Body of pancreas (tissue), 4 donors: Measurements from ENCODE around the gene PCDH8.

Experiments
- POLR2A ChIP-seq, 3 donors: fragments of 450-650 bp; IDR thresholded peaks; one replicate each; pipeline ENCODE4 v1.6.1; 2016; ENCODE audit warnings: antibody characterized with exemption in 3 of 3, mild to moderate bottlenecking in 2 of 3
- TF ChIP-seq, protein P1 (sequence below), 7 experiments: fragments of 450-650 bp in 4 of 7; fragments of 200-600 bp in 3 of 7; sonication (generic) in 3 of 7; IDR thresholded peaks; one replicate each; pipeline ENCODE4 v1.5.1; 2016 to 2019; ENCODE audit warnings: antibody characterized with exemption in 7 of 7

DNA sequence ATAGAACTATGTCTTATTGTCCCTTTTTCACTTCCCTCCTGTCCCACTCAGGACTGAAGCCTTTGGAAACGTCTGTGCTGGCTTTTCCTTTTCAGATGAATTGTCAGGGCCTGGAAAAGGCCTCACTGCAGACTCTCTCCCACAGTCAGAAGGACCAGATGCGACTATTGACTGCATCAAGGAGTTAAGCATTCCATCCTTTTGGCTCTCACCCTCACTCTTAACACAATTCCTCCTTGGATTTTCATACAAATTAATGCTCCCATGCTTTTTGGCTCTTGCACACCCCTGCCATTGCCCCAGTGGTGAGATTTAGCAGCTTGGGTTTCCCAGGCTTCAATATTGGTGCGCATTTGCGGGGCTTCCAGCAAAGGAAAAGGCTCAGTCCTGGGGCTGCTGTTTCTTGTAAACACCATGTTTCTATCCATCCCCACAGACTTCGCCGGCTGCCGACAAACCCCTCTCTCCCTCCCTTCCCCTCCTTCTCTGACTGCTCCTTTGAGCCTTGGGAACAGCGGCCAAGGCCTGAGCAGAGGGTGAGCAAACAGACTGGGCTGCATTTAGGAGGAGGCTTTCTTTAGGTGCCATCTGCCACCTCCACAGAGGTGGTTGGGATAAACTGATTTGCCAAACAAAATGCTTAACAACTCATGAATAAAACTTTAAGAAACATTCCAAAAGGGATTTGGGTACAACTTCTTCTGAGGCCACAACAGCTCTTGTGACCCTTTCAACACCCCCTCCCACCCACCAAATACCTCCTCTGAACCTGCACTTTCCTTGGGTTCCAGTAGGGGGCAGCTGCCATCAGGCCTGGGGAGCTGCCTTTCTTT, 48.6 kb upstream of the PCDH8 start:
- TF ChIP-seq, protein P1, sequence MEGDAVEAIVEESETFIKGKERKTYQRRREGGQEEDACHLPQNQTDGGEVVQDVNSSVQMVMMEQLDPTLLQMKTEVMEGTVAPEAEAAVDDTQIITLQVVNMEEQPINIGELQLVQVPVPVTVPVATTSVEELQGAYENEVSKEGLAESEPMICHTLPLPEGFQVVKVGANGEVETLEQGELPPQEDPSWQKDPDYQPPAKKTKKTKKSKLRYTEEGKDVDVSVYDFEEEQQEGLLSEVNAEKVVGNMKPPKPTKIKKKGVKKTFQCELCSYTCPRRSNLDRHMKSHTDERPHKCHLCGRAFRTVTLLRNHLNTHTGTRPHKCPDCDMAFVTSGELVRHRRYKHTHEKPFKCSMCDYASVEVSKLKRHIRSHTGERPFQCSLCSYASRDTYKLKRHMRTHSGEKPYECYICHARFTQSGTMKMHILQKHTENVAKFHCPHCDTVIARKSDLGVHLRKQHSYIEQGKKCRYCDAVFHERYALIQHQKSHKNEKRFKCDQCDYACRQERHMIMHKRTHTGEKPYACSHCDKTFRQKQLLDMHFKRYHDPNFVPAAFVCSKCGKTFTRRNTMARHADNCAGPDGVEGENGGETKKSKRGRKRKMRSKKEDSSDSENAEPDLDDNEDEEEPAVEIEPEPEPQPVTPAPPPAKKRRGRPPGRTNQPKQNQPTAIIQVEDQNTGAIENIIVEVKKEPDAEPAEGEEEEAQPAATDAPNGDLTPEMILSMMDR (IDR thresholded peaks at IDR 0.05) = peak in 6 of 7 experiments; percentile 14 to 49 (median 28)
- TF ChIP-seq POLR2A (IDR thresholded peaks at IDR 0.05) = no peak
